ENCODE measurements around the gene CACHD1. TPM values are rescaled to one million over a fixed set of nuclear protein-coding genes. Genes with fewer than 3 reads are reported as not detected.

The CACHD1 gene
- polyA plus RNA-seq, 1 of the 3 experiments (the other 2 are of a cell fraction): 2.2 TPM

DNA sequence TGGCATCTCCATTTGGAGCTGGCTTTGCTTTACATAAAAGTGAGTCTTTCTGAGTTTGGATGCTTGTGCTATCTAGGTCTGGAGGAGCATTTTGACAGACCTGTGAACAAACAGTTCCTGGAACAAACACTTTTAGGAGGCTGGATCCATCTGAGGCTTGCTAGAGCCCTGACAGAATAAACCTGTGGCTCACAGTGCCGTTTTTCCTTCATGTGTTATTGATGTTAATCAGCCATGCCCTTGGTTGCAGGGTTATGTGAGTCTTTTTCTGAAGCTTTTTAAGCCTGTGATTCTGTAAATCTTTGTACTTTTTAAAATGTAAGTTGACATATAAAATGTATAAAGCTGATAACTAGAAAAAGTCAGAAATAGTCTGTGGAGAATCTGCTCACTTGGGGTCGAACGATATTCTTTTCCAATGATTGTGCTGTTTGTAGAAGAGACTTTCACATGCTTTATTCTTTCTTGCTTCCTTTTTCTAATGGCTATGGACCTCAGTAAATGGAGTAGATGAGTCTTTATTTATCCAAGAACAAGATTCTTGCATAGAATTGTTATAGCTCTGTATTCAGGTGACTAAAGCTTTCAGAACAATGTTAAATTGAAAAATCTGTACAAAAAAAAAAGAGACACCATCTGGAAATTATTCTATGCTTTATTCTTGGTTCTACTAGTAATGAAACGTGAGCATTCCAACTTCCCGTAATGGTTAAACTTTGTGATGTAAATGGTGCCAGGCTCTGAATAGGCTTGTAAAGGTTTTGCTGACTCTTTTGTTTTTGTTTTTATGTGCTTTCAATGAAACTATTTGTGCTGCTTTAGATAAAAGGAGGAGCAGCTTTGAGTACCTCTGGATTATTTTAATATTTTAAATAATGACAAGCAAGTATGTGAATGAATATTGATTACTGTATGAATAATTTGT, 53.7 kb downstream of the CACHD1 start:
- WGBS (ENCODE audit: low lambda C conversion rate): 83% methylated on average over 5 of the region's 5 CpGs
- Histone ChIP-seq H3K4me1 (ENCODE audit: control insufficient read depth in 1 of 2, insufficient read depth in 2 of 2, low read depth in 1 of 2, low read length in 1 of 2) (peaks cover 23 to 32% of the 10 kb centered on the region in 2 experiments; a peak in 3 of 4 replicates), H3F3A (replicated peaks; ENCODE audit: insufficient read depth) (peaks cover 7% of the 10 kb centered on the region), H3K36me3 (replicated peaks in 1 of 2; ENCODE audit: control insufficient read depth in 1 of 2, insufficient read depth in 2 of 2, low read length in 1 of 2) (no peaks in the 10 kb centered on the region), H3K4me2 (no peak overlapping the region), H3K4me3 (ENCODE audit: low read depth in 2 of 2, low read length in 1 of 2) (no peak overlapping the region), H3K9me2 (no peaks in the 10 kb centered on the region), H3K27ac (ENCODE audit: low read depth in 2 of 2, low read length in 1 of 2) (no peak overlapping the region), H3K27me3 (ENCODE audit: insufficient read depth) (no peaks in the 10 kb centered on the region), H2AFZ (ENCODE audit: low read depth) (no peak overlapping the region), H3K9me3 (no peaks in the 10 kb centered on the region), H3K79me2 (ENCODE audit: insufficient read depth) (peaks cover 5% of the 10 kb centered on the region; the same call in 1 of the 2 replicates), H4K20me1 (ENCODE audit: insufficient read depth) (no peaks in the 10 kb centered on the region), H3K9ac (no peak overlapping the region)
- ChIA-PET CTCF (interaction anchor here (0.8 kb wide), 1 partner anchor 16 kb away, joined by 3 read pairs; no protein-coding TSS in a partner anchor), POLR2A (no interaction called here)
- no peak for DNase-seq
- TF ChIP-seq, protein P1, sequence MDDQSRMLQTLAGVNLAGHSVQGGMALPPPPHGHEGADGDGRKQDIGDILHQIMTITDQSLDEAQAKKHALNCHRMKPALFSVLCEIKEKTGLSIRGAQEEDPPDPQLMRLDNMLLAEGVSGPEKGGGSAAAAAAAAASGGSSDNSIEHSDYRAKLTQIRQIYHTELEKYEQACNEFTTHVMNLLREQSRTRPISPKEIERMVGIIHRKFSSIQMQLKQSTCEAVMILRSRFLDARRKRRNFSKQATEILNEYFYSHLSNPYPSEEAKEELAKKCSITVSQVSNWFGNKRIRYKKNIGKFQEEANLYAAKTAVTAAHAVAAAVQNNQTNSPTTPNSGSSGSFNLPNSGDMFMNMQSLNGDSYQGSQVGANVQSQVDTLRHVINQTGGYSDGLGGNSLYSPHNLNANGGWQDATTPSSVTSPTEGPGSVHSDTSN (IDR thresholded peaks at IDR 0.05): no peak
- no peak for TF ChIP-seq TAF1 (IDR thresholded peaks at IDR 0.05; ENCODE audit: borderline replicate concordance, low read depth, low read length)
- TF ChIP-seq RXRA (IDR thresholded peaks at IDR 0.05; ENCODE audit: borderline replicate concordance, low read depth): no peak
- no peak for TF ChIP-seq GABPA (IDR thresholded peaks at IDR 0.05; ENCODE audit: low read depth)

DNA sequence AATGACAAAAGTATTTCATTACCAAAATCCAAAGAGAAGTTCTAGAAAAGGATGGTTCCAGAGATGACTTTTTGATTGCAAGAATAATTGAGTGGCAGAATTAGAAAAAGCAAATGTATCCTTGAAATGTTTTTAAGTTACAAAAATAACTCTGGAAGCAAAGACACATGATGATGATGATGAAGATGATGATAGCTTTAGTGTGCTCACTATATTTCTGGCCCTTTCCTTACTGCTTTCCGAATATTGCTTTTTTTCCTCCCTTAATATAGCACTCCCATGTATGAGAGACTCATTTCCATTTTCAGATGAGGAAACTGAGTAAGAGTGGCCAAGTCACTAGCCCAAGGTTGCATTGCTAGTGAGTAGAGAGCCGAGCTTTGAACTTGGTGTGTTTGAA, 54.7 kb downstream of the CACHD1 start:
- TF ChIP-seq SMC3 (IDR thresholded peaks at IDR 0.05; ENCODE audit: low read depth, low read length) (no peak), EZH2phosphoT487 (IDR thresholded peaks at IDR 0.05; ENCODE audit: borderline replicate concordance, low read depth) (no peak), POLR2AphosphoS5 (IDR thresholded peaks at IDR 0.05; ENCODE audit: low read depth, low read length) (no peak), JUND (IDR thresholded peaks at IDR 0.05) (no peak), MXI1 (IDR thresholded peaks at IDR 0.05; ENCODE audit: low read depth, low read length) (no peak), FOXJ3 (CRISPR knock-in tag; IDR thresholded peaks at IDR 0.05) (no peak), SIN3A (IDR thresholded peaks at IDR 0.05; ENCODE audit: borderline replicate concordance, low read depth, low read length) (no peak), FOXM1 (IDR thresholded peaks at IDR 0.05; ENCODE audit: low read depth) (no peak)
- TF ChIP-seq, protein P2, sequence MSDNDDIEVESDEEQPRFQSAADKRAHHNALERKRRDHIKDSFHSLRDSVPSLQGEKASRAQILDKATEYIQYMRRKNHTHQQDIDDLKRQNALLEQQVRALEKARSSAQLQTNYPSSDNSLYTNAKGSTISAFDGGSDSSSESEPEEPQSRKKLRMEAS (IDR thresholded peaks at IDR 0.05; ENCODE audit: low read depth): no peak
- Histone ChIP-seq H2AFZ (ENCODE audit: low read depth) (no peak overlapping the region), H3F3A (replicated peaks; ENCODE audit: insufficient read depth) (peaks cover 7% of the 10 kb centered on the region), H3K4me3 (ENCODE audit: low read depth in 2 of 2, low read length in 1 of 2) (no peak overlapping the region), H3K9me2 (no peaks in the 10 kb centered on the region), H3K79me2 (ENCODE audit: insufficient read depth) (peaks cover 5% of the 10 kb centered on the region; the same call in 1 of the 2 replicates), H4K20me1 (ENCODE audit: insufficient read depth) (no peaks in the 10 kb centered on the region), H3K4me1 (ENCODE audit: control insufficient read depth in 1 of 2, insufficient read depth in 2 of 2, low read depth in 1 of 2, low read length in 1 of 2) (peaks cover 17 to 23% of the 10 kb centered on the region in 2 experiments; a peak in 3 of 4 replicates), H3K27ac (ENCODE audit: low read depth in 2 of 2, low read length in 1 of 2) (no peak overlapping the region), H3K9me3 (no peaks in the 10 kb centered on the region), H3K27me3 (ENCODE audit: insufficient read depth) (no peaks in the 10 kb centered on the region), H3K4me2 (no peak overlapping the region), H3K9ac (no peak overlapping the region), H3K36me3 (replicated peaks in 1 of 2; ENCODE audit: control insufficient read depth in 1 of 2, insufficient read depth in 2 of 2, low read length in 1 of 2) (no peaks in the 10 kb centered on the region)
- ChIA-PET CTCF (no interaction called here), POLR2A (no interaction called here)
- WGBS (ENCODE audit: low lambda C conversion rate): 92% methylated on average over 2 of the region's 2 CpGs
- DNase-seq: no peak
